HepG2 (cell line): ENCODE data around the gene NDUFS1. TPM values are rescaled to one million over a fixed set of nuclear protein-coding genes. Genes with fewer than 3 reads are reported as not detected.
"Not testable (repeated sequence)": the region's sequence is repeated elsewhere in the genome, so short reads cannot be mapped to it uniquely, and the experiment has no call there.

Source experiments
- ATAC-seq: fragments of 200-7000 bp; cut with Tn5 transposase; 3 replicates; pipeline ENCODE4 v1.9.1; 2020; ENCODE audit warnings: mild to moderate bottlenecking, moderate library complexity
- BruUV-seq: library from RNA; stranded (reverse); fragments of 400-500 nt; replicated peaks from 2 replicates; lab custom pipeline; 2021; lab: Mats Ljungman, UMichigan
- CTCF ChIA-PET: fragments of 300-600 bp; formaldehyde crosslinking; extraction: SDS; loops from one replicate; lab custom pipeline; 2021; ENCODE audit warnings: low total read pairs, inconsistent platforms, low intra/inter-chr PET ratio; lab: Yijun Ruan, JAX
- POLR2A ChIA-PET: fragments of 350-600 bp; sonication (Branson Sonifier 250); formaldehyde crosslinking; loops from one replicate; lab custom pipeline; 2020; ENCODE audit warnings: antibody characterized with exemption, inconsistent platforms; lab: Yijun Ruan, JAX
- DNase-seq: peaks from one replicate; pipeline ENCODE4 v3.0.0-alpha.2; 2015; ENCODE audit warnings: low spot score
- FAIRE-seq: peaks from 3 replicates; lab custom pipeline; 2011; peaks lifted over from hg19 to GRCh38; lab: Jason Lieb, UNC
- H2AFZ ChIP-seq: one replicate; pipeline ENCODE4 v1.6.1; 2011; ENCODE audit warnings: low read length, inconsistent platforms
- H3K27ac ChIP-seq: fragments of 300-600 bp; 3 replicates; pipeline ENCODE4 v1.8.0; 2011; ENCODE audit warnings: mixed run types, mild to moderate bottlenecking, mixed read lengths, low read length, inconsistent platforms; ENCODE audit not compliant: insufficient read depth; ENCODE audit errors: extremely low read length
- H3K27me3 ChIP-seq, 2 experiments: fragments of 200-600 bp in 1 of 2; 2 replicates in 1 of 2; 3 replicates in 1 of 2; pipeline versions ENCODE4 v1.6.0 to v1.8.0; 2011; ENCODE audit warnings: low read length in 2 of 2, mild to moderate bottlenecking in 2 of 2, moderate library complexity in 2 of 2, inconsistent platforms in 1 of 2; ENCODE audit not compliant: insufficient read depth in 2 of 2, control insufficient read depth in 1 of 2
- H3K36me3 ChIP-seq, 2 experiments: fragments of 200-600 bp in 1 of 2; replicated peaks in 1 of 2; 2 replicates in 1 of 2; 3 replicates in 1 of 2; pipeline versions ENCODE4 v1.5.1 to v1.8.0; 2011; ENCODE audit warnings: low read length in 2 of 2, inconsistent platforms in 1 of 2; ENCODE audit not compliant: insufficient read depth in 2 of 2, control insufficient read depth in 1 of 2
- H3K4me1 ChIP-seq: 2 replicates; pipeline ENCODE4 v1.5.1; 2012; ENCODE audit warnings: low read length, inconsistent platforms; ENCODE audit not compliant: insufficient read depth
- H3K4me2 ChIP-seq: 2 replicates; pipeline ENCODE4 v1.6.0; 2011; ENCODE audit warnings: low read depth, low read length, inconsistent platforms
- H3K4me3 ChIP-seq, 3 experiments: fragments of 200-600 bp in 1 of 3; sonication (generic), shearing (Covaris generic) in 1 of 3; replicated peaks in 1 of 3; 2 replicates each; pipeline ENCODE4 v1.5.1; 2011 to 2016; ENCODE audit warnings: low read length in 3 of 3, inconsistent platforms in 2 of 3, low read depth in 2 of 3, mild to moderate bottlenecking in 2 of 3, control low read depth in 1 of 3, mixed read lengths in 1 of 3; ENCODE audit not compliant: insufficient read depth in 1 of 3
- H3K79me2 ChIP-seq: one replicate; pipeline ENCODE4 v1.6.1; 2011; ENCODE audit warnings: low read length, inconsistent platforms; ENCODE audit not compliant: insufficient read depth
- H3K9ac ChIP-seq: 2 replicates; pipeline ENCODE4 v1.6.0; 2011; ENCODE audit warnings: mild to moderate bottlenecking, low read depth, low read length, inconsistent platforms; ENCODE audit not compliant: insufficient read depth
- H3K9me3 ChIP-seq: 2 replicates; pipeline ENCODE4 v1.5.1; 2012; ENCODE audit warnings: mild to moderate bottlenecking, low read length
- H4K20me1 ChIP-seq: 2 replicates; pipeline ENCODE4 v1.6.0; 2011; ENCODE audit warnings: inconsistent platforms, mild to moderate bottlenecking, low read length, moderate library complexity; ENCODE audit not compliant: insufficient read depth
- HES4 ChIP-seq: sonication (generic); formaldehyde crosslinking; IDR thresholded peaks from 2 replicates; pipeline ENCODE4 v1.9.0; 2021; ENCODE audit warnings: mild to moderate bottlenecking, missing genetic modification reagents, borderline replicate concordance
- MAFK ChIP-seq, 2 experiments: IDR thresholded peaks in 1 of 2; conservative IDR thresholded peaks in 1 of 2; 2 replicates each; pipeline ENCODE4 v1.6.1; 2011; ENCODE audit warnings: improper control_type of control experiment in 2 of 2, low read length in 2 of 2
- MEF2D ChIP-seq: sonication (generic); formaldehyde crosslinking; IDR thresholded peaks from 2 replicates; pipeline ENCODE4 v1.5.1; 2020; ENCODE audit warnings: mild to moderate bottlenecking, missing genetic modification reagents
- NFIC ChIP-seq: IDR thresholded peaks from 2 replicates; pipeline ENCODE4 v1.6.1; 2012; ENCODE audit warnings: mild to moderate bottlenecking, low read length, inconsistent platforms
- ZNF510 ChIP-seq: sonication (generic); formaldehyde crosslinking; IDR thresholded peaks from 2 replicates; pipeline ENCODE4 v1.4.0; 2020; ENCODE audit warnings: low read depth, mild to moderate bottlenecking, missing genetic modification reagents
- ZNF83 ChIP-seq: sonication (generic); formaldehyde crosslinking; IDR thresholded peaks from 2 replicates; pipeline ENCODE4 v1.4.0; 2020; ENCODE audit warnings: missing genetic modification reagents, mild to moderate bottlenecking, borderline replicate concordance
- WGBS: methylation state at CpG from one replicate; pipeline ENCODE4 v1.1.6; 2017; ENCODE audit warnings: low lambda C conversion rate; 5-methylcytosine and 5-hydroxymethylcytosine counted together
- in situ Hi-C: cut with HindIII; loops from 2 replicates; pipeline ENCODE4 v1.10.0; 2017; ENCODE audit warnings: low pct_unique_long_range_greater_than_20kb; ENCODE audit not compliant: extremely low pct_ligation_motif_present
- intact Hi-C: fragments of 100-400 bp; cut with micrococcal nuclease; formaldehyde crosslinking; loops from one replicate; pipeline ENCODE4 v1.10.0; 2022; ENCODE audit not compliant: unreplicated experiment
- polyA plus RNA-seq, 8 experiments: library from polyadenylated mRNA; depleted of rRNA in 3 of 8; stranded (reverse) in 7 of 8; unstranded in 1 of 8; fragments of >200 nt; fragmentation: Illumina TruSeq in 4 of 8; extraction: Trizol in 4 of 8; gene quantifications; 2 replicates each; pipeline versions ENCODE4 v1.2.1 to v1.2.3, GENCODE V29; 2011 to 2016; ENCODE audit warnings: low read depth in 4 of 8, missing spikeins in 1 of 8, mixed read lengths in 1 of 8; ENCODE audit not compliant: insufficient read depth in 1 of 8
- total RNA-seq, 5 experiments: library from RNA; depleted of rRNA; stranded (reverse); fragments of >200 nt; fragmentation: Illumina TruSeq; extraction: Trizol; gene quantifications; 2 replicates each; pipeline ENCODE4 v1.2.3, GENCODE V29; 2016; ENCODE audit warnings: low read depth in 1 of 5
- TF ChIP-seq, protein P1 (sequence below): sonication (generic); formaldehyde crosslinking; conservative IDR thresholded peaks from 2 replicates; pipeline ENCODE4 v1.8.0; 2022; ENCODE audit warnings: mild to moderate bottlenecking, moderate library complexity, missing genetic modification reagents
- TF ChIP-seq, protein P2 (sequence below): IDR thresholded peaks from 2 replicates; pipeline ENCODE4 v1.6.1; 2016; ENCODE audit warnings: control low read depth

Gene NDUFS1
- total and polyA plus RNA-seq, 2 of the 13 experiments (the other 11 are each of a cell fraction or from before 2014, with no cell fraction given) = 139 to 242 TPM

- intact Hi-C loops, CTCF ChIA-PET: not testable (repeated sequence)
These were observed 48.1 kb upstream of the NDUFS1 start for GRCh38 chr2:206207316-206207715.

DNA sequence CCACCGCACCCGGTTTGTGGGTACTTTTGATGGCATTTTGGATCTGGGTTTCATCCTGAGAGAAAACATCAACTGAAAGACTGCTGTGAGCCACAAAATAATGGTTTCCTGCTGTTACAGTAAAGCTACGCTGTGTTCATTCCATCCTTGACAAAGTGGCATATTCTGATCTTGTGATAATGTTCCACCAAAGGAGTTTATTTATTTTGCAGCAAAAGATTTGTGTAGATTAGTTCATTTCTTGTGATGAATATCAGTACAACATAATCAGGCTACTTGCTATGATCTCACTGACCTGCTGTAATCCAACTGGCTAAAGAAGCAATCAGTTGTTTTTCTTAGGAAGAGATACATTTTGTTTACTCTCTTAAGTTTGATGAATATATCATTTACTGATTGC is 45.5 kb upstream of the NDUFS1 start:
- Histone ChIP-seq H3K9ac (no peak overlapping the region), H3K4me2 (no peak overlapping the region), H3K4me1 (peaks cover 7% of the 10 kb centered on the region; the same call in 1 of the 2 replicates), H3K79me2 (no peaks in the 10 kb centered on the region), H3K27me3 (peaks cover 2 to 18% of the 10 kb centered on the region in 2 experiments; a peak in 4 of 5 replicates), H3K36me3 (no peaks in the 10 kb centered on the region), H3K9me3 (no peaks in the 10 kb centered on the region), H3K27ac (no peak overlapping the region), H4K20me1 (no peaks in the 10 kb centered on the region), H2AFZ (no peak overlapping the region), H3K4me3 (no peak overlapping the region)
- BruUV-seq = no TSS peak
- POLR2A ChIA-PET = no interaction called here
- CTCF ChIA-PET = no interaction called here
- FAIRE-seq (peak; percentile 26), ATAC-seq (no peak), DNase-seq (no peak)
- intact Hi-C loops (no loop called here), in situ Hi-C loops (no loop called here)
- TF ChIP-seq ZNF83 = no peak
- no peak for TF ChIP-seq MEF2D (CRISPR knock-in tag)
- TF ChIP-seq HES4 (CRISPR knock-in tag) = no peak
- TF ChIP-seq NFIC = no peak
- TF ChIP-seq, protein P1, sequence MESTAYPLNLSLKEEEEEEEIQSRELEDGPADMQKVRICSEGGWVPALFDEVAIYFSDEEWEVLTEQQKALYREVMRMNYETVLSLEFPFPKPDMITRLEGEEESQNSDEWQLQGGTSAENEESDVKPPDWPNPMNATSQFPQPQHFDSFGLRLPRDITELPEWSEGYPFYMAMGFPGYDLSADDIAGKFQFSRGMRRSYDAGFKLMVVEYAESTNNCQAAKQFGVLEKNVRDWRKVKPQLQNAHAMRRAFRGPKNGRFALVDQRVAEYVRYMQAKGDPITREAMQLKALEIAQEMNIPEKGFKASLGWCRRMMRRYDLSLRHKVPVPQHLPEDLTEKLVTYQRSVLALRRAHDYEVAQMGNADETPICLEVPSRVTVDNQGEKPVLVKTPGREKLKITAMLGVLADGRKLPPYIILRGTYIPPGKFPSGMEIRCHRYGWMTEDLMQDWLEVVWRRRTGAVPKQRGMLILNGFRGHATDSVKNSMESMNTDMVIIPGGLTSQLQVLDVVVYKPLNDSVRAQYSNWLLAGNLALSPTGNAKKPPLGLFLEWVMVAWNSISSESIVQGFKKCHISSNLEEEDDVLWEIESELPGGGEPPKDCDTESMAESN (CRISPR knock-in tag) = no peak
- TF ChIP-seq, protein P2, sequence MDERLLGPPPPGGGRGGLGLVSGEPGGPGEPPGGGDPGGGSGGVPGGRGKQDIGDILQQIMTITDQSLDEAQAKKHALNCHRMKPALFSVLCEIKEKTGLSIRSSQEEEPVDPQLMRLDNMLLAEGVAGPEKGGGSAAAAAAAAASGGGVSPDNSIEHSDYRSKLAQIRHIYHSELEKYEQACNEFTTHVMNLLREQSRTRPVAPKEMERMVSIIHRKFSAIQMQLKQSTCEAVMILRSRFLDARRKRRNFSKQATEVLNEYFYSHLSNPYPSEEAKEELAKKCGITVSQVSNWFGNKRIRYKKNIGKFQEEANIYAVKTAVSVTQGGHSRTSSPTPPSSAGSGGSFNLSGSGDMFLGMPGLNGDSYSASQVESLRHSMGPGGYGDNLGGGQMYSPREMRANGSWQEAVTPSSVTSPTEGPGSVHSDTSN (CRISPR knock-in tag) = no peak
- no peak for TF ChIP-seq ZNF510 (CRISPR knock-in tag)
- 45% methylated on average over 3 of the region's 3 CpGs for WGBS

More at GRCh38 chr2:206207316-206207715, 48.1 kb upstream of the NDUFS1 start:
- H4K20me1 ChIP-seq, H3K9ac ChIP-seq, H3K79me2 ChIP-seq, H3K4me2 ChIP-seq, ATAC-seq, BruUV-seq, in situ Hi-C loops, FAIRE-seq, H3K36me3 ChIP-seq, H3K4me1 ChIP-seq, DNase-seq, POLR2A ChIA-PET, H3K27ac ChIP-seq, H2AFZ ChIP-seq, H3K4me3 ChIP-seq, H3K9me3 ChIP-seq: not testable (repeated sequence)
- WGBS = 32% methylated on average over 2 of the region's 2 CpGs
- TF ChIP-seq MAFK (conservative IDR thresholded peaks at IDR 0.05 in 1 of 2, IDR thresholded peaks at IDR 0.05 in 1 of 2; ENCODE audit: low read length in 2 of 2) = 0 out of 4 replicates have a peak, but pooled peaks of 1 of the 2 experiments have one; percentile 10
- H3K27me3 ChIP-seq = peaks cover 2 to 26% of the 10 kb centered on the region in 2 experiments; a peak in 4 of 5 replicates
